ENCODE measurements around the gene SH3TC1.

DNA sequence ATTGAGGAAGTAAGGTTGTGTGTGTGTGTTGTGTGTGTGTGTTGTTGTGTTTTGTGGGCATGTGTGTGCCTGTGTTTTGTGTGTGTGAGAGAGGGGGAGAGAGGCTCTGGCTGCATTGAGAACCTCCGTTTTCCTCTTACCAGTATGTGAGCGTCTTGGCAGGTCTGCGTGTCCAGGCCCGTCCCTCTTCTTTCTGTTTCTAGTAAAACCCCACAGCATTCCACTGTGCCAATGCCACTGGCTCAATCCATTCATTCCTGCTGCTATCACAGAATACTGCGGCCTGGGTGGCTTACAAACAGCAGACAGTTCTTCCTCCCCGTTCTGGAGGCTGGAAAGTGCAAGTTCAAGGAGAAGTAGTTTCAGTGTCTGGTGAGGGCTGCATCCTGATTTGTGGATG, 55.0 kb downstream of the SH3TC1 start:
- TF ChIP-seq, protein P1, sequence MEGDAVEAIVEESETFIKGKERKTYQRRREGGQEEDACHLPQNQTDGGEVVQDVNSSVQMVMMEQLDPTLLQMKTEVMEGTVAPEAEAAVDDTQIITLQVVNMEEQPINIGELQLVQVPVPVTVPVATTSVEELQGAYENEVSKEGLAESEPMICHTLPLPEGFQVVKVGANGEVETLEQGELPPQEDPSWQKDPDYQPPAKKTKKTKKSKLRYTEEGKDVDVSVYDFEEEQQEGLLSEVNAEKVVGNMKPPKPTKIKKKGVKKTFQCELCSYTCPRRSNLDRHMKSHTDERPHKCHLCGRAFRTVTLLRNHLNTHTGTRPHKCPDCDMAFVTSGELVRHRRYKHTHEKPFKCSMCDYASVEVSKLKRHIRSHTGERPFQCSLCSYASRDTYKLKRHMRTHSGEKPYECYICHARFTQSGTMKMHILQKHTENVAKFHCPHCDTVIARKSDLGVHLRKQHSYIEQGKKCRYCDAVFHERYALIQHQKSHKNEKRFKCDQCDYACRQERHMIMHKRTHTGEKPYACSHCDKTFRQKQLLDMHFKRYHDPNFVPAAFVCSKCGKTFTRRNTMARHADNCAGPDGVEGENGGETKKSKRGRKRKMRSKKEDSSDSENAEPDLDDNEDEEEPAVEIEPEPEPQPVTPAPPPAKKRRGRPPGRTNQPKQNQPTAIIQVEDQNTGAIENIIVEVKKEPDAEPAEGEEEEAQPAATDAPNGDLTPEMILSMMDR (IDR thresholded peaks at IDR 0.05), result no peak
- TF ChIP-seq POLR2AphosphoS5 (IDR thresholded peaks at IDR 0.05; ENCODE audit: insufficient read depth in 1 of 2, low read depth in 1 of 2) (no peak), POLR2A (IDR thresholded peaks at IDR 0.05) (no peak)

All from vagina (tissue), 2 donors.